Transverse colon (tissue), 4 donors: ENCODE measurements around the gene ARHGAP23.

Source experiments
- EP300 ChIP-seq: sonication (generic); formaldehyde crosslinking; IDR thresholded peaks from one replicate; pipeline ENCODE4 v1.6.1; 2017; ENCODE audit warnings: antibody characterized with exemption, low read depth
- POLR2A ChIP-seq: fragments of 450-650 bp; IDR thresholded peaks from one replicate; pipeline ENCODE4 v1.6.1; 2016; ENCODE audit warnings: antibody characterized with exemption, mild to moderate bottlenecking, moderate library complexity
- POLR2AphosphoS5 ChIP-seq, 3 donors: sonication (generic); formaldehyde crosslinking; IDR thresholded peaks; one replicate each; pipeline ENCODE4 v1.6.1; 2016; ENCODE audit warnings: antibody characterized with exemption in 3 of 3
- TF ChIP-seq, protein P1 (sequence below), 5 experiments: fragments of 200-600 bp in 3 of 5; fragments of 450-650 bp in 2 of 5; sonication (generic) in 3 of 5; IDR thresholded peaks; 1 replicate in 2 of 5; 2 replicates in 3 of 5; pipeline ENCODE4 v1.5.1; 2016 to 2017; ENCODE audit warnings: antibody characterized with exemption in 5 of 5, inconsistent platforms in 3 of 5, mild to moderate bottlenecking in 2 of 5, moderate library complexity in 1 of 5

DNA sequence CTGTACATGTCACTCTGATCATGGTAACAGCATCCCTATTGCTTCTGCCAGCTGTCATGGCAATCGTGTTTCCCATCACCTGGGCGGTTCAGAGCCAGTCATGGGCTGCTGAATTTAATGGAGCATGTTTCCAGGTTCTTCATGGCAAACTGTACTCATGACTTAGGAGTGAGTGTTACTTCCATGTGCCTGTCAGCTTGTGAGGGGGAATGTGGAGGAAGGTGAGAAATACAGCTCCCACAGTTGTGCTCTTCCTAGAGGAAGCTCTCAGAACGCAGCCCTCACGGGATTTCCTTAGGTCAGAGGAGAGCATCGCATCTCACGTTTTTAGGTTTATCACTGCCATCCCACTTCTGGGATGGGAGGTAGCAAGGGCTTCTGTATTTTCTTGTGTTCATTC is 28.0 kb upstream of the ARHGAP23 start:
- TF ChIP-seq, protein P1, sequence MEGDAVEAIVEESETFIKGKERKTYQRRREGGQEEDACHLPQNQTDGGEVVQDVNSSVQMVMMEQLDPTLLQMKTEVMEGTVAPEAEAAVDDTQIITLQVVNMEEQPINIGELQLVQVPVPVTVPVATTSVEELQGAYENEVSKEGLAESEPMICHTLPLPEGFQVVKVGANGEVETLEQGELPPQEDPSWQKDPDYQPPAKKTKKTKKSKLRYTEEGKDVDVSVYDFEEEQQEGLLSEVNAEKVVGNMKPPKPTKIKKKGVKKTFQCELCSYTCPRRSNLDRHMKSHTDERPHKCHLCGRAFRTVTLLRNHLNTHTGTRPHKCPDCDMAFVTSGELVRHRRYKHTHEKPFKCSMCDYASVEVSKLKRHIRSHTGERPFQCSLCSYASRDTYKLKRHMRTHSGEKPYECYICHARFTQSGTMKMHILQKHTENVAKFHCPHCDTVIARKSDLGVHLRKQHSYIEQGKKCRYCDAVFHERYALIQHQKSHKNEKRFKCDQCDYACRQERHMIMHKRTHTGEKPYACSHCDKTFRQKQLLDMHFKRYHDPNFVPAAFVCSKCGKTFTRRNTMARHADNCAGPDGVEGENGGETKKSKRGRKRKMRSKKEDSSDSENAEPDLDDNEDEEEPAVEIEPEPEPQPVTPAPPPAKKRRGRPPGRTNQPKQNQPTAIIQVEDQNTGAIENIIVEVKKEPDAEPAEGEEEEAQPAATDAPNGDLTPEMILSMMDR (IDR thresholded peaks at IDR 0.05), result no peak
- TF ChIP-seq POLR2A (no peak), POLR2AphosphoS5 (IDR thresholded peaks at IDR 0.05) (no peak), EP300 (no peak)
